HG03175 (cell line): Measurements from ENCODE around the gene MIA2.
"Not testable (repeated sequence)": the region's sequence is repeated elsewhere in the genome, so short reads cannot be mapped to it uniquely, and the experiment has no call there.

Experiments used
- ATAC-seq: cut with Tn5 transposase; IDR thresholded peaks from one replicate; pipeline ENCODE4 v1.9.1; 2021; ENCODE audit warnings: mild to moderate bottlenecking, moderate library complexity; ENCODE audit not compliant: unreplicated experiment

The MIA2 gene

DNA sequence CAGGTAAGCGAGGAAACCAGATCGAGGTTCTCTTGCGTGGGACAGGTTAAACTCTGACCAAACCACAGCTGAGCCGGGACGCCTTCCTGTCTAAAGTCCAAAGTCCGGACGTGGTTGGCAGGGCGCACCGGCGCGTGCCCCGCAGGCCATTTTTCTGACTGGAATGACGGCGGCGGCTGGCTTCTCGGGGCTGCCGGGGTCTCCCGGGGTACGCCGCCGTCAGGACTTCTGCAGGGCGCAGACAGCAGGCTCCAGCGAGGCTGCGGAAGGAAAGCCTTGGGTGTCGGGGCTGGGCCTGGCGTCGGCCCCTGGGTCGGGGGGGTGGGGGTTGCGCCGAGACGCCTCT is 32.8 kb downstream of the MIA2 start:
- ATAC-seq, result peak; percentile 48

DNA sequence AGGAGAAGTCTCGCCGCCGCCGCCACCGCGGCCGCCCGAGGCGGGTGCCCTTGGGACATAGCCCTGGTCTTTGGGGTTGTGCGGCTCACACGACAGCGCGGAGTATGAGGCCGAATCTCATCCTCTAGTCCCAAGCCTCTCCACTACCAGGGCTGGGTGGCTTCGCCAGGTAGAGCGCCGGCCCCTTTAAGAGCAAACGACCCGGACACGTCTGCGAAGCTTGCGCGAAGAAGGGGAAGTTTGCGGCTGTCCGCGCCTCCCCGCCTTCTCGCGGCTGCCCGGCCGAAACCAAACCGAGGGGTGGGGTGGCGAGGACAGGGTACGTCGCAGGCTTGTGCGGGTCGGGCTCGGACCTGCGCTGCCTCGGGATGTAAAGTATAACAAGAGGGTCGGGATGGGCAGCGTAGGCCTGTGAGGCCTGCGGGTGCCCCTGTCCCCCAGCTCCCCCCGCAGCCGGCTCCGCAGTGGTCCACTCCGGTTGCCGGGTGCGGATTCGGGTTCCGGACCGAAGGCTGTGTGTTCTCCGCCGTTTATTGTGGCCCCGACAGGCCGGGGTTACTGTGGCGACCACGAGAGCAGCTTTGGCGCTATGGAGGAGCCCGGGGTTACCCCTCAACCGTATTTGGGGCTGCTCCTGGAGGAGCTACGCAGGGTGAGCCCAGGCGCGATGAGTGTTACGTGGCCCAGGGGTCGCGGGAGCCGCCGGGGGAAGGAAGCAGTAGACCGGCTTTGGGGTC is 33.3 kb downstream of the MIA2 start:
- ATAC-seq, result peak; percentile 80

DNA sequence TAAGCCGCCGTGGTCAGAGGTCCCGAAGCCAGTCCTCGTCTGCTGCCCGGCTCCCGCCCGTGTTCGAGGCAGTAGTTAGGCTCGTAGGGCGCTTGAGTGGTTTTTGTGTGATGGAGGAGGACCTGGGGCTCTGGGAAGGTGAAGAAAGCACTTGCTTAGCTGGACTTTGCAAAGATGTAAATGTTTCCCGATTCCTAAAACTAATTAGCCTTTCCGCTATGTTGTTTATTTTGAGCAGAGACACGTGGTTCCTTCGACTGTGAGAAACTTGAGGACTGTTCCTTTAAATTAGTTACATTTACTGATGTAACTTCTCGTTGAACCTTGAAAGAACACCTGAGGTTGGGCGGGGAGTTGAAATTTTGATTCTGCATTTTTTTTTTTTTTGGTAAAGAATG is 33.9 kb downstream of the MIA2 start:
- ATAC-seq, result peak; percentile 13

DNA sequence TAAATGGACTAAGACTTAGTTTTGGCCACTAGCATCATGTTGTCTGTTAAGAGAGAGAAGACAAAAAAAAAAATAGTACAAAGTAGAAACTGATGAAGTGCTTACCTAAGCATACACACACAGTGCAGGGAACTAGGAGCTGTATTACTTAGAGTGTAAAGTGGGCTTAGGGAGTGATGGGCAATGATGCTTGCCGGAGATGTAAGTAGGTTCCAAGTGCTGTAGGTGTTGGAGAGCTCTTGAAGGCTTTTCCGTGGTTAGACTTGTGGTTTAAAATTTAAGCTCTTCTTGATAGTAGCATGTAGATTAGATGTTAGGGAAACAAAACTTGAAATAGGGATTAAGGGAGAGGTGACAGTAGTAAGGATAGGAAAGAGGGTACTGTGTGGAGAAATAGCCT is 34.7 kb downstream of the MIA2 start:
- ATAC-seq, result no peak

DNA sequence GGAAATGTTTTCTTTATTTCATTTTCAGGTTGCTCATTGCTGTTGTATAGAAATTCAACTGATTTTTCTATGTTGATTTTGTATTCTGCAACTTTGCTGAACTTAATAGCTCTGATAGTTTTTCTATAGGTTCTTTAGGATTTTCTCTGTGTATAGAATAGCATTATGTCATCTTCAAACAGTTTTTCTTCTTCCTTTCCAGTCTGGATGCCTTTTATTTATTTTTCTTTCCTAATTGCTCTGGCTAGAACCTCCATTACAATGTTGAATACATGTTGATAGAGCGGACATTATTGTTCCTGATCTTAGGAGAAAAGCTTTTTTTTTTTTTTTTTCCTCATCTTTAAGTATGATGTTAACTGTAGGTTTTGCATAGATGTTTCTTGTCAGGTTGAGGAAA is 39.2 kb downstream of the MIA2 start:
- no peak for ATAC-seq

DNA sequence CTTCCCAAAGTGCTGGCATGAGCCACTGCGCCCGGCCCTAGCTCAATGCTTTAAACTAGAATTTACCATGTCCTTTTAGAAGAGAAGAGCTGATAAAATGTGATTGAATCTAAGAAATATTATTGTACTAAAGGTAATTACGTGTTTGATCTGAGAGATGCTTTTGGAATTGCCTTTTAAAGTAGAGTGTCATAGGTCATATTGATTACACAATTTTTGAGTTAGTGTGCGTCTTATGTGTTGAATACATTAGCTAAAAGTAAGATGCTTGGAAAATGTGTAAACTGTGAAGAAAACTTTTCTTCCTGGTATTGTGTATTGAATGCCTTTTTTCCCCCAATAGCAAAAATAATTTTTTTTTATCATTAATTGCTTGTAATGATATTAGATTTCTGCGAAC is 41.7 kb downstream of the MIA2 start:
- no peak for ATAC-seq

DNA sequence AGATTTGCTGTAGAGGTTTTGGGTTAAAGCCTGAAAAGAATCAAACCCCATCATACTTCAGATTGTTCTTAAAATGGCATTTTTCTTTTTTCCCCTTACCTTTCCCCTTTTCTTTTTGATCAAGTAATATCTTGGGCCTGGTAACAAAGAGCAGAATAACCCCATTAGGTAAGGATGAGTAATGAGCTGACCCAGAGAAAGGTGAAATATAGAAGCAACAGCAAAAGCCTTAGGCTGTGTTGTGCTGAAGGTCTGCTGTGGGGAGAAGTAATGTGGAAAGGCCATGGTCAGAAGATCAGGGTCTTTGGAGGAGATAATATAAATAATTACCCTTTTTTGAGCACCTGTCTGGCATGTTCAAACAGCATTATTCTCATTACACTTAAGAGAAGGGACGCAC is 42.3 kb downstream of the MIA2 start:
- no peak for ATAC-seq

DNA sequence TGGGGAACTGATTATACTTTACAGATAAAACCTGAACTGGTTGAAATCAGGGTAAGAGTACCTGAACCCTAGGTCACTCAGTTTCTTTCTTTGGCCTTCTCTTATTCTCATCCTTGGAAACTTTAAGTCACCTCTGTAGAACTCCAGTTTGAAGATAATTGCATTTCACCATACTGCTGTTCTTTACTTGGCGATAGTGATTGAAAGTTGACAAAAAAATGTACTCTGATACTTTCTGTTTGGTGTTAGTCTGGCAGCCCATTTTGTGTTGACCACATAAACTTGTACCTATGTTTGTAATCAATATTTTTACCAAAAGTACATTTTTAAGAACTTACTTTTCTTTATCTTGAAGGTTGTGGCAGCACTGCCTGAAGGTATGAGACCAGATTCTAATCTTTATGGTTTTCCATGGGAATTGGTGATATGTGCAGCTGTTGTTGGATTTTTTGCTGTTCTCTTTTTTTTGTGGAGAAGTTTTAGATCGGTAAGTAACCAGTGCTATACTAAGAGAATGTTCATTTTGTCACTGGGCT is 42.9 kb downstream of the MIA2 start:
- ATAC-seq, result no peak

DNA sequence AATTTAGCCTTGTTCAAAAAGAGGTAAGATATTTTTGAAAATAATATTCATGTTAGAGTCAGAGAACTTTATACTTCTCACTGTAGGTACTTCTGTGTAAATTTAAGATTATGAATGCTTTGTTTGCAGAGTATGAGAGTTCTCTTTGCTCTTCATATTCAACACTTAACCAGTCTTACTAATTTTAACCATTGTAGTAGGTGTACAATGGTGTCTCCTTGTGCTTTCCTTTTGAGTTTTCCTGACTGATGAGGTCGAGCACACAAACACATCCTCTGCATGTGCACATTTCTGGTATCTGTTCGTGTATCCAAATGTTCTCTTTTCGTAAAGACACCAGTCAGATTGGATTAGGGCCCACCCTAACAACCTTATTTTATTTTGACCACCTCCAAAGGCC is 45.8 kb downstream of the MIA2 start:
- no peak for ATAC-seq

DNA sequence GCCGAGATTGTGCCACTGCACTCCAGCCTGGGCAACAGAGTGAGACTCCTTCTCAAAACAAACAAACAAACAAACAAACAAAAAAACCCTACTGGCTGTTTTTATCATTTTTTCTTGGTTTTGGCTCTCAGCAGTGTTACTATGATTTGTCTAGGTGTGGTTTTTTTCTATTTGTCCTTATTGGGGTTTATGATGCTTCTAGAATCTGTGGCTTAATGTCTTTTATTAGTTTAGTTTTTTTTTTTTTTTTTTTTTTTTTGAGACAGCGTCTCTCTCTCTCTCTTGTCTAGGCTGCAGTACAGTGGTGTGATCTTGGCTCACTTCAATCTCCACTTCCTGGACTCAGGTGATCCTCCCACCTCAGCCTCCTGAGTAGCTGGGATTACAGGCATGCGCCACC is 47.0 kb downstream of the MIA2 start:
- not testable (repeated sequence) for ATAC-seq

DNA sequence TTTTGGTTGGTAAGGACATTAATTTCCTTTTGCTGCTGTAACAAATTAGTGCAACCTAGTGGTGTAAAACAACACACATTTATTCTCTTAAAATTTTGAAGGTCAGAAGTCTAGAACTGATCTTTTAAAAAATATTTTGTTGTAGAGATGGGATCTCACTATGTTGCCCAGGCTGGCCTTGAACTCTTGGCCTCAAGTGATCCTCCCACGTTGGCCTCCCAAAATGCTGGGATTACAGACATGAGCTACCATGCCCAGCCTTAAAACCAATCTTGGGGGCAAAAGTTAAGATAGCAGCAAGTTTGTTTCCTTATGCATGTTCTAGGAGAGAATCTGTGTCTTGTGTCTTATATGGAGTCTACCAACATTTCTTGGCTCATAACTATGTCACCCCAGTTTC is 55.8 kb downstream of the MIA2 start:
- ATAC-seq, result no peak

DNA sequence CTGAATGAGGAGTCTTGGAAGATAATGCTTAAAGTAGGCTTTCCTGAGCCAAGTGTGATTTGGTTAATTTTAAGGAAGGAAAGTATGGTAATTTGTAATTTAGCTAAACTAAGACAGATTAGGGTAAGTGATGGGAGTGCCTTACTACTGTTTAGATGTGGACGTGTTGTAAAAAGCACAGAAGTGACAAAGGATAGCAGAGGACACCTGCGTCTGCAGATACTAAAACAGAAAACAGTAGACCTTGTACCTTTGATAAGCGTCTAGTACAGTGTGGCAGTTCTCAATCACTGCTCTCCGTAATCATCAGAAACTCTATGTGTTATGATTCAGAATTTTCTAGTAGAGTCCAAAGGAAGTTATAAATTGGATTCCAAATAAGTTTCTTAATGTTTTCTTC is 58.0 kb downstream of the MIA2 start:
- ATAC-seq, result no peak

DNA sequence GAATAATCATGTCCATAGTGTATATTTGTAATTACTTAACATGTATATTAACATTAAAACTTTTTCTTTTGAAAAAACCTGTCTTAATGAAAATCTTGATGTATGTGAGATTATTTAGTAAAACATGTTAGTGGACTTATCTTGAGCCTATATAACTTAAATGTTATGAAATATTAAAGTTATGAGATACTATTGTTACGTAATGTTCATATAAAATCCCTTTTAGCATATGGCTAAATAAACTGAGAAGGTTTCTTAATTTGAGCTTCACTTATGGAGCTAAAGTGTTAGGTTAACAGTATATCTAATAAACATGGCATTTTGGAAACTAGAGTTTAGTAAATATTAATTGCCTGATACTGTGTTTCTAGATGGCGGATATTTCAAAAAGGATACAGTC is 59.9 kb downstream of the MIA2 start:
- ATAC-seq, result no peak

DNA sequence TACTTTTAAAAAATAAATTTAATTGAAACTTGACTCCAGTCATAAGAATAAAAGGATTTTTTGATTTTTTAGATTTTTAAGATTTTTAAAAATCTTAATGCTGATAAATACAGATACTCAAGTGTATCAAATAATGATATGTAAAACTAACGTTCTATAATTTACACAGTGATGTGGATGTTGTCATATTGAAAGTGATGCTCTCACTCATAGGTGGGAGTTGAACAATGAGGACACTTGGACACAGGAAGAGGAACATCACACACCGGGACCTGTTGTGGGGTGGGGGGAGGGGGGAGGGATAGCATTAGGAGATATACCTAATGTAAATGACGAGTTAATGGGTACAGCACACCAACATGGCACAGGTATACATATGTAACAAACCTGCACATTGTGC is 66.7 kb downstream of the MIA2 start:
- ATAC-seq, result not testable (repeated sequence)

DNA sequence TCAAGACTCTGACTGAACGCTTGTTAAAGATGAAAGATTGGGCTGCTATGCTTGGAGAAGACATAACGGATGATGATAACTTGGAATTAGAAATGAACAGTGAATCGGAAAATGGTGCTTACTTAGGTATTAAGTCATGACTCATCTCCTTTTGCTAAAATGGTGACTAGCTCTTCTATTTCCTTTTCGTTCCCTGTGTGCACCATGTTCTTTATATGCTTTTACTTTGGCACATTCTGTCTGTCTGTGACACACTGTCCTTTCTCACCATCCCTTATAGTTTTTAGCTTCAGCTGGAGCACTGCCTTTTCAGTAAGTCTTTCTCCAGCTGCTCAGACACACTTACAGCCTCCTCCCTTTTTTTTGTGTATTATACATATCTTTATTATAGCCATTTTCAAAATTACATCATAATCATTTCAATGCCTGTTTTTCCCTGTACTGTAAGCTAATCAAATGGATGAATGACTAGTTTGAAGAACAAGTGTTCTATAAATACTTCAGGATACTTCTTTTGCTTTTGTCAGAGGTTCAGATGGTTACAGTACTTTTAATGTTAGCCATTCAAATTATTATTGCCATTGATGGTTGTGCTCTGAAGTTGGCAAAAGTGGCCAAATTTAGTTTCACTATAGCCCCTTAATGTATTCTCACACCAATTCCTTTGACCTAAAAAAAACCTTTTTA is 68.6 kb downstream of the MIA2 start:
- ATAC-seq, result no peak

DNA sequence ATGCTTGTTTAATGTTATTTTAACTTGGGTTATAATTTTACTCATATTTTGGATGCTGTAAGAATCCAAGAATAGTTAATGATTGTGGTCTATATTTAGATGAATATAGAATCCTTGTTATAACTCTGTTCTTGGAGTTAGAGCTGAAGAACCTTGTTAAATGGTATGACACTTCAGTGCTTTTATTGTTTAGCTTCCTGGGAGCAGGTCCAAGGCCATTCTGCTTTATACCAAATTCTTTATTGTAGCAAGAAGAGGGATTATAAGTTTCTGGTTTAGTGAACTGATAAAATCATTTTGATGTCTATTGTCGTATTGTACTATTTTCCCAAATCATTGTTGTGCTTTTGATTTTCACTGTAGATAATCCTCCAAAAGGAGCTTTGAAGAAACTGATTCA is 69.4 kb downstream of the MIA2 start:
- no peak for ATAC-seq

DNA sequence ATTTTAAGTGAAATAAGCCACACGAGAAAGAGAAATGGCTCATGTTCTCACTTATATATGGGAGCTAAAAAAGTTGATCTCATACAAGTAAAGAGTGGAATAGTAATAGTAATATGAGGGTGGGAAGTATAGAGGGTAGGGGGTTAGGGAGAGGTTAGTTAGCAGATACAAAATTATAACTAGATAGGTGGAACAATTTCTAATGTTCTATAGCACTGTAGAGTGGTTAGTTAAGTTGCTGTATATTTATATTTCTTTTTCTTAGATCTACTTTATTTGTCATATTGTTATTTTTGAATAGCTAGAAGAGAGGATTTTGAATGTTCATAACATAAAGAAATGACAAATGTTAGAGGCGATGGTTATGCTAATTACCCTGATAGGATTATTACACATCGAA is 74.1 kb downstream of the MIA2 start:
- ATAC-seq, result no peak

DNA sequence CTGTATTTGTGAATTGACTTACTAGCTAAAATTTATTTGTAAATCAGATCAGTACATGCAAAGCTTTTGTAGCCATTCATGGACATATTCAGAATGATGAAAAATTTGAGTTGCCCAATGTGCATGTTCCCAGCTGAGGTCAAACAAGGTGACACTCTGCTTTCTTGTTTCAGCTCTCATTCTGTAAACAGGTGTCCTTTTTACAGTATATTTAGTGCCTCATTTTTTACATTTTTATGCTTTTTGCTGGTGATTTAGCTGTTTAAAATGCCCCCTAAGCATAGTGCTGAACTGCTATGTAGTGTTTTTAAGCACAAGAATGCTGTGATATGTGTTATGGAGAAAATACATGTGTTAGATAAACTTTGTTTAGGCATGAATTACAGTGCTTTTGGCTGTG is 76.3 kb downstream of the MIA2 start:
- ATAC-seq, result no peak

DNA sequence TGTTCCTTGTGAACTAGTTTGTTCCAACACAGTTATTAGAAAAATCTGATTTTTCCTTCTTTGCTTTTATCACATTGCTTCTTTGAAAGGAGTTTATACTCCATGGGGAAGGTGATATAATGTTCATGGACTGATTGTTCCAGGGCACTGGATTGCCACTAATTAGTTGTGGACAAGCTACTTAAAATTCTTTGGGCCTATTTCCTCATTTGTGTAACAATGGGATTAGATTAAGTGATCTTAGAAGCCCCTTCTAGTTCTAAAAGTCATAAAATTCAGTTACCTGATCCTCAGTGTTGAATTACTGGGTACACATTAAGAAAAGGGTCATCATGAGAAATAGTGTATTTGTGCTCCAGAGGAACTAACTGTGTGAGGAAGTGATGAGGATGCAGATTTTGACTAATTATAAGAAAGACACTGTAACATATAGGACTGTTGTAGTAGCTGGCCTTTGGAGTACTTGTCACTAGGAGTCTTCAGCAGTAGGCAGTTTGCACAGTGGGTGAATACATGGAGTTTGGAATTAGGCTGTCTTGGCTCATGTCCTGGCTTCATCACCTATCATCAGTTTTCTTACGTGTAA is 82.2 kb downstream of the MIA2 start:
- no peak for ATAC-seq

DNA sequence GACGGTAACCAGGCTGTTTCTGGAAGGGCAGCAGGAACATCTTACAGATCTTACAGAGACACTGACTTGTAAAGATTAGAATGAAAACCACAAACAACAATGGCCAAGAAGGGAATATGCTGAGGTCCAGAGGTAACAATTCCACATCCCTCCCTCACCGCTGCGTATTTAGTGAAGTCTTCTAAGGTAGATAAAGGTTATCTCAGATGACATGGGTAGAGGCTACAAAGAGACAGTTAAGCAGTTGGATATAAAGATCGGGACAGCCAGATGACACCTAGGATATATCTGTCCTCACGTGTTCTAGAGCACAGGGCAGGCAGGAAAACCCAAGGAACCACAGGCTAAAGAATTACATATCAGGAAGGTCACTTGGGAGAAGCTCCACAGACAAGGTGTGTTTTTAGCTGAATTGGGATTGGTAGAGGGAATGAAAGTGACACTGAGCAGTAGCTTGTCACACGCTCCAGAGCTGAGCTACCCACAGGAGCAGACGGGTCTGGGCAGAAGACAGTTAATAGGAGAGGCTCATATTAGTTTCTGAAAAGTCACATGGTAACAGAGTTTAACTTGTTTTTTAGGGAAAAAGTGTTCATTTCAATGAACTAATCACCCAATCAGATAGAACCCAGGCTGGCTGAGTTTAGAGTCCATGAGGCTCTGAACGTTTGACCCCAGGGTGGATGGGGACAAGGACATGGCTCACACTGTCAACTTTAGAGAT is 83.3 kb downstream of the MIA2 start:
- no peak for ATAC-seq

DNA sequence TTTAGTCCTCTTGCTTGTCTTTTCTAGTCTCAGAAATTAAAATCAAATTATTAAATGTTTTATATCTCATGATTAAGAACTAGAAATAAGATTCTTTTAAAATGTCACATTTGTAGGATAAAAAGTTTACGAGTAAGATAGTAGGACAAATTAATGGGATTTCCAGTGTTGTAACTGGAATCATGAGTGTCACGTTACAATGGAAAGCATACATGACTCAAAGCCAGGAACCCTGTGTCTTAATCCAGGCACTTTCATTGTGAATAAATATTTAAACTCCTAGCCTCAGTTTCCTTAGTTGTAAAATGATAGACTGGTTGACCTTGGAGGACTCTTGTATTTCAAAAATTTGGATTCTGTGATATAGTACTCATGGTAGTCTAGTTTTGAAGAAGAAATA is 84.9 kb downstream of the MIA2 start:
- ATAC-seq, result no peak

DNA sequence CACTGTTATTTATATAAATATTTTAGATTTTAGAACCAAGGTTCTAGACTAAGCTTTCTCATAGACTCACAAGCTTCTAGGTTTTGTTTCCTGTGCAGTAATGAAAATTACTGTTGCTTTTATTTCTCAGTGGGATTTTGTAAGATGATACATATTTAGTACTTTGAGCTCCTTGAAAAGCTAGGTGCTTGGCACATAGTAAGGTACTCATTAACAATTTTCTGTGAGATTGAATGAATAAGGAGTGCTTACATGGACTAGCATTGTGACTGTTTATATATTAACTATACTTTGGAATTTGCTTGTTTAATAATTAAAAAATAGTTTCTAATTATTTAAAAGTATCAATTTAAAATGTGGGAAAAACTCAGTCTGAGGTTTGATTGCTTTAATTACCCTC is 85.7 kb downstream of the MIA2 start:
- no peak for ATAC-seq
